GM12878 (cell line): ENCODE results near the gene DHDH. TPM values are rescaled to one million over a fixed set of nuclear protein-coding genes. Genes with fewer than 3 reads are reported as not detected.

Experiments used
- ATAC-seq: fragments of 200-7000 bp; cut with Tn5 transposase; 3 replicates; pipeline ENCODE4 v1.9.1; 2020; ENCODE audit warnings: mild to moderate bottlenecking, moderate library complexity
- BruUV-seq: library from RNA; stranded (reverse); fragments of 400-500 nt; replicated peaks from 2 replicates; lab custom pipeline; 2021; lab: Mats Ljungman, UMichigan
- CTCF ChIA-PET: fragments of 300-600 bp; sonication (Branson Sonifier 250); formaldehyde crosslinking; extraction: SDS; loops from one replicate; lab custom pipeline; 2021; ENCODE audit warnings: inconsistent platforms; lab: Yijun Ruan, JAX
- POLR2A ChIA-PET: fragments of 350-600 bp; formaldehyde crosslinking; extraction: SDS; loops from one replicate; lab custom pipeline; 2021; ENCODE audit warnings: inconsistent platforms; lab: Charles Lee
- RAD21 ChIA-PET: fragments of 300-600 bp; sonication (Branson Sonifier 250); formaldehyde crosslinking; loops from one replicate; lab custom pipeline; 2023; ENCODE audit warnings: antibody characterized with exemption; ENCODE audit not compliant: unreplicated experiment; lab: Charles Lee
- SMC1A ChIA-PET: fragments of 300-600 bp; sonication (Branson Sonifier 250); formaldehyde crosslinking; loops from one replicate; lab custom pipeline; 2023; ENCODE audit not compliant: unreplicated experiment, uncharacterized antibody; lab: Charles Lee
- DNase-seq: peaks from one replicate; pipeline ENCODE4 v3.0.0-alpha.2; 2011; ENCODE audit warnings: low read depth, low spot score
- FAIRE-seq: peaks from 3 replicates; lab custom pipeline; 2011; peaks lifted over from hg19 to GRCh38; lab: Jason Lieb, UNC
- H2AFZ ChIP-seq: 2 replicates; pipeline ENCODE4 v1.6.0; 2011; ENCODE audit warnings: low read depth, low read length, control low read depth; ENCODE audit not compliant: control insufficient read depth
- H3K27ac ChIP-seq: 2 replicates; pipeline ENCODE4 v1.5.1; 2011; ENCODE audit warnings: control low read depth; ENCODE audit not compliant: control insufficient read depth, insufficient read depth
- H3K27me3 ChIP-seq, 2 experiments: replicated peaks in 1 of 2; 2 replicates each; pipeline versions ENCODE4 v1.6.0 to v1.6.1; 2011; ENCODE audit warnings: low read length in 1 of 2; ENCODE audit not compliant: control insufficient read depth in 2 of 2, insufficient read depth in 2 of 2
- H3K36me3 ChIP-seq, 2 experiments: 2 replicates each; pipeline ENCODE4 v1.5.1; 2011; ENCODE audit warnings: low read length in 1 of 2; ENCODE audit not compliant: control insufficient read depth in 2 of 2, insufficient read depth in 2 of 2
- H3K4me1 ChIP-seq: 2 replicates; pipeline ENCODE4 v1.6.1; 2011; ENCODE audit warnings: mild to moderate bottlenecking, low read length, moderate library complexity, mixed read lengths; ENCODE audit not compliant: control insufficient read depth, insufficient read depth
- H3K4me2 ChIP-seq: 2 replicates; pipeline ENCODE4 v1.6.0; 2011; ENCODE audit warnings: control low read depth; ENCODE audit not compliant: control insufficient read depth, insufficient read depth
- H3K4me3 ChIP-seq: fragments of 200-600 bp; sonication (generic); 2 replicates; pipeline ENCODE4 v1.5.1; 2016
- H3K79me2 ChIP-seq: 2 replicates; pipeline ENCODE4 v1.6.0; 2011; ENCODE audit warnings: low read length; ENCODE audit not compliant: control insufficient read depth, insufficient read depth
- H3K9ac ChIP-seq: 2 replicates; pipeline ENCODE4 v1.8.0; 2011; ENCODE audit warnings: low read length, control low read depth, mixed read lengths; ENCODE audit not compliant: control insufficient read depth, insufficient read depth
- H3K9me3 ChIP-seq: replicated peaks from 3 replicates; pipeline ENCODE4 v1.5.1; 2011; ENCODE audit warnings: mild to moderate bottlenecking, low read length; ENCODE audit not compliant: control insufficient read depth, insufficient read depth
- H4K20me1 ChIP-seq: 2 replicates; pipeline ENCODE4 v1.6.0; 2011; ENCODE audit not compliant: control insufficient read depth, insufficient read depth
- BRCA1 ChIP-seq: IDR thresholded peaks from 2 replicates; pipeline ENCODE4 v1.6.1; 2011; ENCODE audit warnings: low read depth, low read length, improper control_type of control experiment
- CHD2 ChIP-seq: IDR thresholded peaks from 2 replicates; pipeline ENCODE4 v1.6.1; 2011; ENCODE audit warnings: low read depth, low read length, improper control_type of control experiment, borderline replicate concordance
- IRF4 ChIP-seq: IDR thresholded peaks from 2 replicates; pipeline ENCODE4 v1.6.1; 2011; ENCODE audit warnings: low read depth, low read length
- NBN ChIP-seq: fragments of 450-650 bp; IDR thresholded peaks from 2 replicates; pipeline ENCODE4 v1.6.1; 2016
- NR2C2 ChIP-seq: IDR thresholded peaks from 2 replicates; pipeline ENCODE4 v1.6.1; 2011; ENCODE audit warnings: borderline replicate concordance, low read depth; ENCODE audit not compliant: control insufficient read depth, insufficient read length
- SIX5 ChIP-seq: IDR thresholded peaks from 2 replicates; pipeline ENCODE4 v1.6.1; 2011; ENCODE audit warnings: mild to moderate bottlenecking, low read depth, low read length, moderate library complexity; ENCODE audit not compliant: severe bottlenecking
- SMAD5 ChIP-seq: IDR thresholded peaks from 2 replicates; pipeline ENCODE4 v1.6.1; 2016; ENCODE audit warnings: antibody characterized with exemption, low read depth
- TCF3 ChIP-seq: IDR thresholded peaks from 2 replicates; pipeline ENCODE4 v1.6.1; 2012; ENCODE audit warnings: low read depth, mild to moderate bottlenecking, low read length, borderline replicate concordance; ENCODE audit not compliant: insufficient read depth
- YBX1 ChIP-seq: fragments of 450-650 bp; IDR thresholded peaks from 2 replicates; pipeline ENCODE4 v1.6.1; 2016; ENCODE audit warnings: antibody characterized with exemption
- ZNF384 ChIP-seq: IDR thresholded peaks from 2 replicates; pipeline ENCODE4 v1.6.1; 2012; ENCODE audit warnings: low read depth, mild to moderate bottlenecking, low read length, improper control_type of control experiment, borderline replicate concordance
- WGBS: methylation state at CpG from one replicate; pipeline ENCODE4 v1.1.6; 2016; ENCODE audit warnings: low lambda C conversion rate; ENCODE audit not compliant: insufficient replicate concordance, insufficient coverage; ENCODE audit errors: missing lambda C conversion rate; 5-methylcytosine and 5-hydroxymethylcytosine counted together
- in situ Hi-C: fragments of 300-500 bp; cut with MboI; formaldehyde crosslinking; loops from 9 replicates; pipeline ENCODE4 v1.14.3; 2018; ENCODE audit warnings: mixed read lengths
- intact Hi-C: fragments of 100-400 bp; cut with micrococcal nuclease; formaldehyde crosslinking; loops from one replicate; pipeline ENCODE4 v1.14.2; 2022; ENCODE audit not compliant: unreplicated experiment
- polyA plus RNA-seq, 11 experiments: library from polyadenylated mRNA; depleted of rRNA in 4 of 11; unstranded in 6 of 11; stranded (reverse) in 5 of 11; fragments of >200 nt; fragmentation: Nextera tagmentation in 4 of 11; fragmentation: Illumina TruSeq in 1 of 11; extraction: Ambion mirVana in 4 of 11; extraction: Trizol in 1 of 11; gene quantifications; 1 replicate in 1 of 11; 2 replicates in 10 of 11; pipeline versions ENCODE4 v1.2.1 to v1.2.3, GENCODE V29; 2011 to 2016; ENCODE audit warnings: inconsistent platforms in 2 of 11, missing spikeins in 2 of 11, low read depth in 1 of 11
- total RNA-seq, 4 experiments: library from RNA; depleted of rRNA in 3 of 4; stranded (reverse); fragments of >200 nt in 3 of 4; fragmentation: Illumina TruSeq in 1 of 4; extraction: Trizol in 1 of 4; gene quantifications; 2 replicates each; pipeline versions ENCODE4 v1.2.1 to v1.2.3, GENCODE V29; 2013 to 2021
- TF ChIP-seq, protein P1 (sequence below): fragments of 450-650 bp; IDR thresholded peaks from 2 replicates; pipeline ENCODE4 v1.6.1; 2017; ENCODE audit warnings: antibody characterized with exemption, mild to moderate bottlenecking, moderate library complexity
- TF ChIP-seq, protein P2 (sequence below): fragments of 450-650 bp; IDR thresholded peaks from 2 replicates; pipeline ENCODE4 v1.6.1; 2018; ENCODE audit warnings: mild to moderate bottlenecking, low read depth, moderate library complexity; ENCODE audit not compliant: partially characterized antibody

The DHDH gene
- total and polyA plus RNA-seq, 10 of the 15 experiments (the other 5 are each of a cell fraction or from before 2014, with no cell fraction given) = 0.13 to 0.21 (median 0.15) TPM; not detected in 7

DNA sequence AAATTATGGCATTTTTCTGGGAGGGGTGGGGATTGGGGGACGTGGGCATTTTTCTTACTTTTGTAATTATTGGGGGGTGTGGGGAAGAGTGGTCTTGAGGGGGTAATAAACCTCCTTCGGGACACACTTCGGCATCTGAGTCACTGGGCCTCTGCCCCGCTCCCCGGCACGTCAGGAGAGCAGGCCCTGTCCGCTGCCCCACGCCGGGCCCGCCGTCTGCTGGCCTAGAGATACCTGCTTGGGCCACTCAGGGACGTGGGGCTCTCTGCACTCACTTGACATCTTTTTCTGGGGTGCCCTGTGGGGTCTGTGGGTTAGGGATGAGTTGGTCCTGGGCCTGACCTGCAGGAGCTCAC lies 28.2 kb downstream of the DHDH start:
- no TSS peak for BruUV-seq
- in situ Hi-C loops = no loop called here
- RAD21 ChIA-PET = interaction anchor here (1.1 to 1.5 kb wide), 6 partner anchors 32 to 167 kb away, joined by 4 to 9 read pairs (median 6); partner anchors contain the start of genes GYS1, NUCB1, PPP1R15A and RUVBL2

More for the DNA sequence above, 28.2 kb downstream of the DHDH start:
- ChIA-PET POLR2A (interaction anchor here (0.5 to 1.5 kb wide), 12 partner anchors 8 to 367 kb away, joined by 3 to 24 read pairs (median 6); partner anchors contain the start of genes BAX, DBP, DHDH and NUCB1), CTCF (interaction anchor here (1.1 to 1.5 kb wide), 2 partner anchors 9 to 173 kb away, joined by 6 to 8 read pairs; no protein-coding TSS in a partner anchor), SMC1A (interaction anchor here (0.8 to 1.4 kb wide), 3 partner anchors 9 to 61 kb away, joined by 3 to 5 read pairs (median 4); partner anchors contain the start of gene DHDH)
- H2AFZ ChIP-seq = no peak overlapping the region
- no peak for DNase-seq
- FAIRE-seq = no peak
- no peaks in the 10 kb centered on the region for H3K9me3 ChIP-seq
- WGBS = 79% methylated on average over 10 of the region's 12 CpGs
- H3K36me3 ChIP-seq = peaks cover 0 to 5% of the 10 kb centered on the region in 2 experiments; a peak in 1 of 4 replicates
- TF ChIP-seq, protein P1, sequence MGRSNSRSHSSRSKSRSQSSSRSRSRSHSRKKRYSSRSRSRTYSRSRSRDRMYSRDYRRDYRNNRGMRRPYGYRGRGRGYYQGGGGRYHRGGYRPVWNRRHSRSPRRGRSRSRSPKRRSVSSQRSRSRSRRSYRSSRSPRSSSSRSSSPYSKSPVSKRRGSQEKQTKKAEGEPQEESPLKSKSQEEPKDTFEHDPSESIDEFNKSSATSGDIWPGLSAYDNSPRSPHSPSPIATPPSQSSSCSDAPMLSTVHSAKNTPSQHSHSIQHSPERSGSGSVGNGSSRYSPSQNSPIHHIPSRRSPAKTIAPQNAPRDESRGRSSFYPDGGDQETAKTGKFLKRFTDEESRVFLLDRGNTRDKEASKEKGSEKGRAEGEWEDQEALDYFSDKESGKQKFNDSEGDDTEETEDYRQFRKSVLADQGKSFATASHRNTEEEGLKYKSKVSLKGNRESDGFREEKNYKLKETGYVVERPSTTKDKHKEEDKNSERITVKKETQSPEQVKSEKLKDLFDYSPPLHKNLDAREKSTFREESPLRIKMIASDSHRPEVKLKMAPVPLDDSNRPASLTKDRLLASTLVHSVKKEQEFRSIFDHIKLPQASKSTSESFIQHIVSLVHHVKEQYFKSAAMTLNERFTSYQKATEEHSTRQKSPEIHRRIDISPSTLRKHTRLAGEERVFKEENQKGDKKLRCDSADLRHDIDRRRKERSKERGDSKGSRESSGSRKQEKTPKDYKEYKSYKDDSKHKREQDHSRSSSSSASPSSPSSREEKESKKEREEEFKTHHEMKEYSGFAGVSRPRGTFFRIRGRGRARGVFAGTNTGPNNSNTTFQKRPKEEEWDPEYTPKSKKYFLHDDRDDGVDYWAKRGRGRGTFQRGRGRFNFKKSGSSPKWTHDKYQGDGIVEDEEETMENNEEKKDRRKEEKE = no peak
- no peak for TF ChIP-seq TCF3
- no peak for TF ChIP-seq ZNF384
- no peak for TF ChIP-seq NBN
- no peak for TF ChIP-seq NR2C2
- TF ChIP-seq SMAD5 = no peak
- TF ChIP-seq CHD2 = no peak
- no peak for TF ChIP-seq YBX1
- TF ChIP-seq BRCA1 = no peak
- no peak for TF ChIP-seq SIX5
- TF ChIP-seq IRF4 = no peak
- TF ChIP-seq, protein P2, sequence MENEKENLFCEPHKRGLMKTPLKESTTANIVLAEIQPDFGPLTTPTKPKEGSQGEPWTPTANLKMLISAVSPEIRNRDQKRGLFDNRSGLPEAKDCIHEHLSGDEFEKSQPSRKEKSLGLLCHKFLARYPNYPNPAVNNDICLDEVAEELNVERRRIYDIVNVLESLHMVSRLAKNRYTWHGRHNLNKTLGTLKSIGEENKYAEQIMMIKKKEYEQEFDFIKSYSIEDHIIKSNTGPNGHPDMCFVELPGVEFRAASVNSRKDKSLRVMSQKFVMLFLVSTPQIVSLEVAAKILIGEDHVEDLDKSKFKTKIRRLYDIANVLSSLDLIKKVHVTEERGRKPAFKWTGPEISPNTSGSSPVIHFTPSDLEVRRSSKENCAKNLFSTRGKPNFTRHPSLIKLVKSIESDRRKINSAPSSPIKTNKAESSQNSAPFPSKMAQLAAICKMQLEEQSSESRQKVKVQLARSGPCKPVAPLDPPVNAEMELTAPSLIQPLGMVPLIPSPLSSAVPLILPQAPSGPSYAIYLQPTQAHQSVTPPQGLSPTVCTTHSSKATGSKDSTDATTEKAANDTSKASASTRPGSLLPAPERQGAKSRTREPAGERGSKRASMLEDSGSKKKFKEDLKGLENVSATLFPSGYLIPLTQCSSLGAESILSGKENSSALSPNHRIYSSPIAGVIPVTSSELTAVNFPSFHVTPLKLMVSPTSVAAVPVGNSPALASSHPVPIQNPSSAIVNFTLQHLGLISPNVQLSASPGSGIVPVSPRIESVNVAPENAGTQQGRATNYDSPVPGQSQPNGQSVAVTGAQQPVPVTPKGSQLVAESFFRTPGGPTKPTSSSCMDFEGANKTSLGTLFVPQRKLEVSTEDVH = no peak
- peaks cover 27% of the 10 kb centered on the region for H3K4me1 ChIP-seq
- H3K4me3 ChIP-seq = no peak overlapping the region; the same call in 1 of the 2 replicates
- peaks cover 32% of the 10 kb centered on the region for H3K79me2 ChIP-seq
- no peak for ATAC-seq
- peak overlapping the region; percentile 85 for H3K9ac ChIP-seq
- H3K4me2 ChIP-seq = peak overlapping the region; percentile 90; the same call in 1 of the 2 replicates
- peak overlapping the region; percentile 95 for H3K27ac ChIP-seq
- intact Hi-C loops = loop anchor here (10.0 kb wide), 1 partner anchor 327 kb away; the partner anchor contains the start of gene DBP
- H3K27me3 ChIP-seq = no peaks in the 10 kb centered on the region
- H4K20me1 ChIP-seq = no peaks in the 10 kb centered on the region
